GM23248 (cell line): Measurements from ENCODE around the gene LRRC4B. TPM values are rescaled to one million over a fixed set of nuclear protein-coding genes. Genes with fewer than 3 reads are reported as not detected.

ENCODE experiments used
- DNase-seq: peaks from one replicate; pipeline ENCODE4 v3.0.0-alpha.2; 2015
- H2AFZ ChIP-seq: fragments of 200-600 bp; sonication (generic); 2 replicates; pipeline ENCODE4 v1.6.1; 2016; ENCODE audit warnings: antibody characterized with exemption
- H3F3A ChIP-seq: fragments of 200-600 bp; sonication (generic); 2 replicates; pipeline ENCODE4 v1.6.1; 2016; ENCODE audit warnings: mild to moderate bottlenecking, antibody characterized with exemption, mixed run types; ENCODE audit not compliant: insufficient read depth
- H3K27ac ChIP-seq: fragments of 200-600 bp; sonication (generic); 2 replicates; pipeline ENCODE4 v1.5.1; 2016; ENCODE audit warnings: mild to moderate bottlenecking
- H3K27me3 ChIP-seq: fragments of 200-600 bp; sonication (generic); replicated peaks from 2 replicates; pipeline ENCODE4 v1.6.1; 2016; ENCODE audit warnings: mild to moderate bottlenecking; ENCODE audit not compliant: insufficient read depth
- H3K36me3 ChIP-seq: fragments of 200-600 bp; sonication (generic); 2 replicates; pipeline ENCODE4 v1.6.1; 2016; ENCODE audit warnings: low read depth, mild to moderate bottlenecking
- H3K4me1 ChIP-seq: fragments of 200-600 bp; sonication (generic); 2 replicates; pipeline ENCODE4 v1.6.1; 2016; ENCODE audit warnings: mild to moderate bottlenecking; ENCODE audit not compliant: insufficient read depth
- H3K4me2 ChIP-seq: fragments of 200-600 bp; sonication (generic); one replicate; pipeline ENCODE4 v1.6.1; 2016; ENCODE audit warnings: mild to moderate bottlenecking; ENCODE audit not compliant: unreplicated experiment
- H3K4me3 ChIP-seq: fragments of 200-600 bp; sonication (generic); 2 replicates; pipeline ENCODE4 v1.5.1; 2016; ENCODE audit warnings: mild to moderate bottlenecking
- H3K79me2 ChIP-seq: fragments of 200-600 bp; sonication (generic); 2 replicates; pipeline ENCODE4 v1.6.1; 2016; ENCODE audit warnings: mild to moderate bottlenecking; ENCODE audit not compliant: insufficient read depth
- H3K9ac ChIP-seq: fragments of 200-600 bp; sonication (generic); 2 replicates; pipeline ENCODE4 v1.6.1; 2016; ENCODE audit warnings: mild to moderate bottlenecking
- H3K9me2 ChIP-seq: fragments of 200-600 bp; sonication (generic); 2 replicates; pipeline ENCODE4 v1.6.1; 2016; ENCODE audit warnings: mixed run types, mild to moderate bottlenecking, moderate library complexity; ENCODE audit not compliant: insufficient read depth
- H3K9me3 ChIP-seq: fragments of 200-600 bp; sonication (generic); one replicate; pipeline ENCODE4 v1.6.1; 2017; ENCODE audit warnings: low read depth
- H4K20me1 ChIP-seq: fragments of 200-600 bp; sonication (generic); 2 replicates; pipeline ENCODE4 v1.6.0; 2016; ENCODE audit not compliant: insufficient read depth
- EZH2 ChIP-seq: fragments of 200-600 bp; sonication (generic); IDR thresholded peaks from 2 replicates; pipeline ENCODE4 v1.6.1; 2018; ENCODE audit warnings: antibody characterized with exemption, mild to moderate bottlenecking; ENCODE audit not compliant: insufficient read depth, poor library complexity, severe bottlenecking
- EZH2phosphoT487 ChIP-seq: fragments of 200-600 bp; sonication (generic); IDR thresholded peaks from 2 replicates; pipeline ENCODE4 v1.6.1; 2018; ENCODE audit warnings: antibody characterized with exemption, moderate library complexity, mild to moderate bottlenecking, low read depth; ENCODE audit not compliant: insufficient read depth
- WGBS, 2 experiments: methylation state at CpG; one replicate each; pipeline ENCODE4 v1.1.6; 2015 to 2017; ENCODE audit warnings: low lambda C conversion rate in 2 of 2, low coverage in 1 of 2; ENCODE audit errors: missing lambda C conversion rate in 2 of 2; 5-methylcytosine and 5-hydroxymethylcytosine counted together
- in situ Hi-C: fragments of 300-500 bp; cut with MboI; formaldehyde crosslinking; loops from 2 replicates; pipeline ENCODE4 v1.15.0; 2020
- polyA plus RNA-seq: library from polyadenylated mRNA; unstranded; fragments of >200 nt; fragmentation: Nextera tagmentation; extraction: Ambion mirVana; gene quantifications from 2 replicates; pipeline ENCODE4 v1.2.1, GENCODE V29; 2016
- total RNA-seq: library from RNA; depleted of rRNA; stranded (reverse); fragments of >200 nt; shearing (Covaris generic); gene quantifications from 2 replicates; pipeline ENCODE4 v1.2.3, GENCODE V29; 2014

The LRRC4B gene
- total and polyA plus RNA-seq, 2 experiments from 2014 or later: not detected

DNA sequence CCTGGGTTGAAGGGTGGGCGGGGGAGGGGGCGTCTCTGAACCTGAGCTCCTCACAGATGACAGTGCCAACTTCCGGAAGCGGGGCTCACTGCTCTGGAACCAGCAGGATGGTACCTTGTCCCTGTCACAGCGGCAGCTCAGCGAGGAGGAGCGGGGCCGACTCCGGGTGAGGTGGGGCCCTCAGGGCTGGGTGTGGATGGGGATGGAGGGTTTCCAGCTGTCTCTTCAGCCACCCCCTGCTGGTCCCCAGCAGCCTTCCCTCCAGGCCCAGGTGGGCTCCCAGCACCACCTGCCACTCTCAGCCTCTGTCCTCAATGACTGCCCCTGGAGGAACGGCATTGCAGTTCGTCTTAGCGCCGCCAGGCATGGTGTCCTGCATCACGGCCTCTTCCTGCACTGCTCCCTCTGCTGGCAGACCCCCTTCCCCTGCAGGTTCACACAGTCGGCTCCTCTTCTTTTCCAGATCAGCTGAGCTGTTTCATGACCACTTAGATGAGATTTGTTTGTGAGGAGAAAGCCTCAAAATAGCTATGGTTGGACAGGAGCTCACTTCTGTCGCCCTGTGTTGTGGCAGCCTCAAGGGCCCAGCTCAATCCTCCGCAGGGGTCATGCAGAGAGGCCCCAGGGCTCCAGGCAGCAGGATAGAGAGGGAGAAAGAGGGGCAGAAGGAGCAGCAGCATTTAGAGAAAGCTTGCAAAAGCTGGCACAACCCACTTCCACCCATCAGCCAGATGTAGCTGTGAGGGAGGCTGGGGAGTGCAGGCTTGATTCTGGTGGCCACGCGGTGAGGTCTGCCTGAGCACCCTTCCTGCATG, 89.1 kb downstream of the LRRC4B start:
- H3K4me3 ChIP-seq: no peak overlapping the region
- no peaks in the 10 kb centered on the region for H3K9me3 ChIP-seq
- no peak overlapping the region for H3K4me2 ChIP-seq
- no peaks in the 10 kb centered on the region for H3K9me2 ChIP-seq
- no peaks in the 10 kb centered on the region for H4K20me1 ChIP-seq
- H3K79me2 ChIP-seq: no peaks in the 10 kb centered on the region
- DNase-seq: peak; percentile 57
- in situ Hi-C loops: no loop called here
- H3K27ac ChIP-seq: no peak overlapping the region
- no peaks in the 10 kb centered on the region for H3K4me1 ChIP-seq
- H3K27me3 ChIP-seq: no peaks in the 10 kb centered on the region
- H3K9ac ChIP-seq: no peak overlapping the region
- H3F3A ChIP-seq: no peaks in the 10 kb centered on the region
- 67 to 76% methylated on average over 18 to 19 of the region's 19 CpGs for WGBS, 2 experiments
- no peak for TF ChIP-seq EZH2phosphoT487
- H2AFZ ChIP-seq: no peak overlapping the region
- no peaks in the 10 kb centered on the region for H3K36me3 ChIP-seq

DNA sequence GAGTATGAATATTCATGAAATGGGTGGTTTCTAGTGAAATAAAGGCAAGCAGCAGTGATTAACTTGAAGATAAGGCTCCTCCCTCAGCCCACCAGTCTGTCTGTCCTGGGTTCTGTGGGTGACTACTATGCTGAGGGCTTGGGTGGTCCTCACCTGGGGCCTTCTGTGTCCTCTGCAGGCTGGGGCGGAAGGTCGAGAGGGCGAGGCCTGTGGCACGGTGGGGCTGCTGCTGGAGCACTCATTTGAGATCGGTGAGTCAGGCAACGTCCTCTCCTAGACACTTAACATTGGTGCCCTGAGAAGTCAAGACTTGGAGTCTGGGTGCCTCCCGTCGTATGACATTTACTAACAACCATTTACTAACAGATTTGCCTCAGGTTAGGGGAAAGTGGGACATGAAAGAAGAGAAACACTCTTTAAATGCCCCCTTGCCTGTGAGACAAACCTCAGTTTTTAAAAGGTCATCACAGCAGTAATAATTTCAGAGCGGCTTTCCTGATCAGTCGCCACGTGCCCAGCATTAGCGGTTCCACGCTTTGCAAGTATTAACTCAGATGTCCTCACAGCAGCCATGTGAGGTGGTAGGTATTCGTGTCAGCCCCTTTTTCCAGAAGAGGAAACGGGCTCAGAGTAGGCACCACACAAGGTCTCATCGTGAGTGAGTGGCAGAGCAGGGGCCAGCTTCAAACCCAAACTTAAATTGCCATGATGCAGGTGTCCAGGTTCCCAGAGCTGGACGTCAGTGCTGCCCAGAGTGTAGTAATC, 90.3 kb downstream of the LRRC4B start:
- no peak overlapping the region for H3K27ac ChIP-seq
- no peaks in the 10 kb centered on the region for H4K20me1 ChIP-seq
- in situ Hi-C loops: no loop called here
- no peaks in the 10 kb centered on the region for H3K4me1 ChIP-seq
- no peaks in the 10 kb centered on the region for H3F3A ChIP-seq
- H3K79me2 ChIP-seq: no peaks in the 10 kb centered on the region
- H3K36me3 ChIP-seq: no peaks in the 10 kb centered on the region
- no peaks in the 10 kb centered on the region for H3K9me3 ChIP-seq
- no peak overlapping the region for H2AFZ ChIP-seq
- no peak for TF ChIP-seq EZH2
- 85 to 89% methylated on average over 17 of the region's 17 CpGs for WGBS, 2 experiments
- H3K4me2 ChIP-seq: peak overlapping the region; percentile 79
- no peak for DNase-seq
- no peaks in the 10 kb centered on the region for H3K27me3 ChIP-seq
- no peak overlapping the region for H3K4me3 ChIP-seq
- H3K9ac ChIP-seq: no peak overlapping the region
- H3K9me2 ChIP-seq: no peaks in the 10 kb centered on the region

DNA sequence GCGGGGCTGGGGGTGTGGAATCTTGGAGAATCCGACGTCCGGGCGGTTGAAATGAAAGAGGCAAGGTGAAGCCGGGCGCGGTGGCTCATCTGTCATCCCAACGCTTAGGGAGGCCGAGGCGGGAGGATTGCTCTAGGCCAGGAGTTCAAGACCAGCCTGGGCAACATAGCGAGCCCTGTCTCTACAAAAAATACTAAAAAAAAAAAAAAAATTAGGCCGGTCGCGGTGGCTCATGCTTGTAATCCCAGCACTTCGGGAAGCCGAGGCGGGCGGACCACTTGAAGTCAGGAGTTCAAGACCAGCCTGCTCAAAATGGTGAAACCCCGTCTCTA, 91.4 kb downstream of the LRRC4B start:
- peak overlapping the region; percentile 83 for H3K4me3 ChIP-seq
- DNase-seq: no peak
- no peaks in the 10 kb centered on the region for H3K36me3 ChIP-seq
- no peaks in the 10 kb centered on the region for H4K20me1 ChIP-seq
- no peaks in the 10 kb centered on the region for H3K4me1 ChIP-seq
- H3K4me2 ChIP-seq: peak overlapping the region; percentile 79
- TF ChIP-seq EZH2 (no peak), EZH2phosphoT487 (no peak)
- in situ Hi-C loops: no loop called here
- no peaks in the 10 kb centered on the region for H3K9me3 ChIP-seq
- no peaks in the 10 kb centered on the region for H3F3A ChIP-seq
- H3K27me3 ChIP-seq: no peaks in the 10 kb centered on the region
- no peaks in the 10 kb centered on the region for H3K79me2 ChIP-seq
- peak overlapping the region; percentile 77 for H3K9ac ChIP-seq
- WGBS, 2 experiments: 1 to 5% methylated on average over 16 to 20 of the region's 20 CpGs
- no peak overlapping the region for H3K27ac ChIP-seq
- H2AFZ ChIP-seq: peak overlapping the region; percentile 98
- H3K9me2 ChIP-seq: no peaks in the 10 kb centered on the region

DNA sequence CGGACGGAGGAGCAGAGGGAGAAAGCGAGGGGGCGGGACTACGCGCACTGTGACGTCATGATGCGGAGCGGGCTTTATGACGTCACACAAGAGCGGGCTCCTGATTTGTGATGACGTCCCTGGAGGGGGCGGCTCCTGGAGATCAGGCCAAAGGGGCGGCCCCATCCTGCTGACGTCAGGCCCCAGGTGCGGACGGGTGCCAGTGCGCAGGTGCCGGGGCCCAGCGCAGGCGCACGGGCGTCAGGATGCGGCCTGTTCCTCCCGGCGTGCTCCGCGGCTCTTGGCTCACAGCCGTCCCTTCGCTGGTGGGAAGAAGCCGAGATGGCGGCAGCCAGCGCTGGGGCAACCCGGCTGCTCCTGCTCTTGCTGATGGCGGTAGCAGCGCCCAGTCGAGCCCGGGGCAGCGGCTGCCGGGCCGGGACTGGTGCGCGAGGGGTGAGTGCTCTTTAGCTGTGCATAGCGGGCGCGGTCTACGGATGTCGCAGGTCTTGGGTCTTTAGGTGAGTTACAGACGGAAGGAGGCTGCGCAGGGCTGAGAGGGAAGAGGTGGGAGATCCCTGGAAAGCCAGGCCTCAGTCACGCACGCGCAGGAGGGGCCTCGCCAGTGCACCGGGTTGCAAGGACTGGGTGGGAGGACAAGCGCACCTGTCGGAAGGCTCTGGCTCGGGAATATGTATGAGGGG, 91.9 kb downstream of the LRRC4B start, which contains the start of the genes EMC10 and GARIN5A:
Gene EMC10 (plus strand): TSS at position 284 of the 683 bp plus-strand sequence. CDS start 38 bp downstream, at position 322.
Gene GARIN5A (minus strand): TSS at position 625 of the 683 bp plus-strand sequence. CDS start 460 bp downstream, at position 165.
- WGBS, 2 experiments: 2 to 5% methylated on average over 52 to 58 of the region's 58 CpGs
- peak within 1 kb of the TSS; percentile 77 for H3K9ac ChIP-seq
- H3K4me3 ChIP-seq: peak within 1 kb of the TSS; percentile 83
- no peaks in the 10 kb centered on the region for H3K4me1 ChIP-seq
- H3K79me2 ChIP-seq: no peaks in the 10 kb centered on the region
- no peaks in the 10 kb centered on the region for H3K9me2 ChIP-seq
- H3K36me3 ChIP-seq: no peaks in the 10 kb centered on the region
- H3K27me3 ChIP-seq: no peaks in the 10 kb centered on the region
- no peak within 1 kb of the TSS for H3K27ac ChIP-seq
- H3K4me2 ChIP-seq: peak within 1 kb of the TSS; percentile 79
- no peaks in the 10 kb centered on the region for H3K9me3 ChIP-seq
- H2AFZ ChIP-seq: peak within 1 kb of the TSS; percentile 98
- H4K20me1 ChIP-seq: no peaks in the 10 kb centered on the region
- in situ Hi-C loops: no loop called here
- TF ChIP-seq EZH2phosphoT487: no peak
- no peak for TF ChIP-seq EZH2
- DNase-seq: peak; percentile 89
- H3F3A ChIP-seq: no peaks in the 10 kb centered on the region
